ENCODE measurements around the gene TUBGCP3.
A peak's percentile ranks its signal among the peaks of the same experiment; 100 is the strongest.
"Not testable (repeated sequence)": the region's sequence is repeated elsewhere in the genome, so short reads cannot be mapped to it uniquely, and the experiment has no call there.

The TUBGCP3 gene, protein sequence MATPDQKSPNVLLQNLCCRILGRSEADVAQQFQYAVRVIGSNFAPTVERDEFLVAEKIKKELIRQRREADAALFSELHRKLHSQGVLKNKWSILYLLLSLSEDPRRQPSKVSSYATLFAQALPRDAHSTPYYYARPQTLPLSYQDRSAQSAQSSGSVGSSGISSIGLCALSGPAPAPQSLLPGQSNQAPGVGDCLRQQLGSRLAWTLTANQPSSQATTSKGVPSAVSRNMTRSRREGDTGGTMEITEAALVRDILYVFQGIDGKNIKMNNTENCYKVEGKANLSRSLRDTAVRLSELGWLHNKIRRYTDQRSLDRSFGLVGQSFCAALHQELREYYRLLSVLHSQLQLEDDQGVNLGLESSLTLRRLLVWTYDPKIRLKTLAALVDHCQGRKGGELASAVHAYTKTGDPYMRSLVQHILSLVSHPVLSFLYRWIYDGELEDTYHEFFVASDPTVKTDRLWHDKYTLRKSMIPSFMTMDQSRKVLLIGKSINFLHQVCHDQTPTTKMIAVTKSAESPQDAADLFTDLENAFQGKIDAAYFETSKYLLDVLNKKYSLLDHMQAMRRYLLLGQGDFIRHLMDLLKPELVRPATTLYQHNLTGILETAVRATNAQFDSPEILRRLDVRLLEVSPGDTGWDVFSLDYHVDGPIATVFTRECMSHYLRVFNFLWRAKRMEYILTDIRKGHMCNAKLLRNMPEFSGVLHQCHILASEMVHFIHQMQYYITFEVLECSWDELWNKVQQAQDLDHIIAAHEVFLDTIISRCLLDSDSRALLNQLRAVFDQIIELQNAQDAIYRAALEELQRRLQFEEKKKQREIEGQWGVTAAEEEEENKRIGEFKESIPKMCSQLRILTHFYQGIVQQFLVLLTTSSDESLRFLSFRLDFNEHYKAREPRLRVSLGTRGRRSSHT

GRCh38 chr13:112587764-112588489, at the start of gene TUBGCP3:
TUBGCP3 (minus strand) TSS chr13:112588153; CDS start chr13:112587980, 173 bp downstream.
- H3K9me3 Mint-ChIP-seq: peaks cover 4% of the 10 kb centered on the region
- H3K4me3 Mint-ChIP-seq: peak within 1 kb of the TSS; percentile 96
- H3K36me3 Mint-ChIP-seq (ENCODE audit: low read depth): peaks cover 2% of the 10 kb centered on the region
- H3K4me1 Mint-ChIP-seq (ENCODE audit: low read depth): peaks cover 25% of the 10 kb centered on the region
- H3K27me3 Mint-ChIP-seq (ENCODE audit: low read depth): no peaks in the 10 kb centered on the region
- peak within 1 kb of the TSS; percentile 90 for H3K27ac Mint-ChIP-seq

DNA sequence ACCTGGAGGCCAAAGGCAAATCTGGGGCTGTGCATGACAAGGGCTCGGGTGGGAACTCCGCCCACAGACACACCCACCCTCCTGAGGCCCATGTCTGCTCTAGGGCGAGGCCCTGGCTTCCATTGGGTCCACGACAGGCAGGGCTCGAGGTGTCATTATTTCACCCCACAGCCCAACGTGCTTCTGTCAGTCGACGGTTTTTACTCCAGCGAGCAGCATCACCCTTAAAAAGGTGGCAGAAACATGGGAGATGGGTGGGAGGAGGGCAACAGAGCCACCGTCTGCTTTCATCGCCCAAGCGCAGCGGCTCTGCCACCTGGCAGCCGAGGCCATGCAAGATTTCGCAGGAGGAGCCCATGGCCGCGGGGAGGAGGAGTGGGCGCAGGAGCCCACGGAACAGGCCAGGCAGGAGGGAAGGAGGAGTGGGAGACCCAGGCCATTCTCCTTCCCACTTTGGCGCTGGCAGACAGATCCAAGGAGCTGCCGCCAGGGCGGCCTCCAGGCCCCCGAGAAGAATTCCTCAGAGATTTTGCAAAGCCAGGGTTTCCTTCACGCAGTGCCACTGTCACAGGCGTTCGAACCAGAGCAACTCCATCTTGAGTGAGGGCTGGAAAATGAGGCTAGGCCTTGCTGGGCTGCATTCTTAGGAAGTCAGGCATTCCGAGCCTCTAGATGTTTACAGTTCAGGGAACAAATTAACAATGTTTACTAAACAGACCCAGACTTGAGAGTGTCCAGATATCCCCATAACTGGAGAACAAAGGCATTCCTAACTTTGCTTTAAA, 49.3 kb upstream of the TUBGCP3 start:
- Mint-ChIP-seq H3K36me3 (ENCODE audit: low read depth) (no peaks in the 10 kb centered on the region), H3K27ac (no peak overlapping the region), H3K9me3 (no peaks in the 10 kb centered on the region), H3K4me3 (no peak overlapping the region), H3K4me1 (ENCODE audit: low read depth) (peaks cover 10% of the 10 kb centered on the region), H3K27me3 (ENCODE audit: low read depth) (peaks cover 17% of the 10 kb centered on the region)

DNA sequence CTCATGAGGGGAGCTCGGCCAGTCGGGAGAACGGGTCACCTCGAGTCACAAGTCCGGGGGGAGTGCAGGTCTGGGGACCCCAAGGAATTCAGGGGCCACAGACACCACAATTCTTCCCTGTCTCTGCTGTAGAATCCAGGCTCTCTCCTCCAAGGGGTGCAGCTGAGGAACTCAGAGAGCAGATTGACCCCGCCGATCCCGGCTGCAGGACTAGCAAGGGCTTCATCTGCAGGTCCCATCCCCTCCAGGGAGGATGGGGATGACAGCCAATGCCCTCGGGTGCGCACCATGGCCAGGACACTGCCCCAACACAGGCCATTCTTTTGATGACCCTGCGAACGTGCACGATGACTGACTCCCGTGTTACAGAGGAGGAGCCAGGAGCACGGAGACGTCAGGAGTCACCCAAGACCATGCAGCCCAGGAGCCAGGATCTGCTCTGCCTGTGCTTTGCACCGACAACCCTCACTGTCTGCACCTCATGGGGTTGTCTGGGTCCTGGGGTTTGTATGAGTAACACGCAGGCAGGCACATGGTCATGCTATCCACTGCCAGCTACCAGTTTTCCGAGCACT, 48.5 kb upstream of the TUBGCP3 start:
- Mint-ChIP-seq H3K4me1 (ENCODE audit: low read depth) (peaks cover 10% of the 10 kb centered on the region), H3K36me3 (ENCODE audit: low read depth) (no peaks in the 10 kb centered on the region), H3K27me3 (ENCODE audit: low read depth) (peaks cover 17% of the 10 kb centered on the region), H3K27ac (no peak overlapping the region), H3K4me3 (no peak overlapping the region), H3K9me3 (no peaks in the 10 kb centered on the region)

DNA sequence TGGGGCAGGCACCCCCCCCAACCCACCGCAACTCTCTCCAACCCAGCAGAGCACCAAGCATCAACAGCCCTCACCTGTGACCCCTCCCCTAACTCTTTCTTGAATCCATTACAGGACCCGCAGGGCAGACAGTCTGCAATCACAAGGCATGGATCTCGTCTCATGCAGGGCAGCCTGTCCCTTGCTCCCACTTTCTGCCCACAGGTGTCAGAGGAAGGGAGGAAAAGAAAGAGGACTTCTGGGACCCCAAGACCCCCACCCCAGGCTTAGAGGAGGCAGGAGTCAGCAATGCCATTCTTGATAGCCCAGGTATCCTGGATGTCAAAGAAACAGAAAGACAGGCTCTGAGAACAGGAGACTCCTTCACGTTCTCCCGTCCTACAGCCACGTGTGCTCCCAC, 47.4 kb upstream of the TUBGCP3 start:
- peaks cover 7% of the 10 kb centered on the region for H3K4me1 Mint-ChIP-seq (ENCODE audit: low read depth)
- no peak overlapping the region for H3K27ac Mint-ChIP-seq
- H3K36me3 Mint-ChIP-seq (ENCODE audit: low read depth): no peaks in the 10 kb centered on the region
- H3K4me3 Mint-ChIP-seq: no peak overlapping the region
- H3K9me3 Mint-ChIP-seq: no peaks in the 10 kb centered on the region
- H3K27me3 Mint-ChIP-seq (ENCODE audit: low read depth): peaks cover 17% of the 10 kb centered on the region

- Mint-ChIP-seq H3K27ac (no peak overlapping the region), H3K9me3 (no peaks in the 10 kb centered on the region), H3K4me3 (no peak overlapping the region), H3K36me3 (ENCODE audit: low read depth) (no peaks in the 10 kb centered on the region), H3K27me3 (ENCODE audit: low read depth) (peaks cover 8% of the 10 kb centered on the region), H3K4me1 (ENCODE audit: low read depth) (peaks cover 7% of the 10 kb centered on the region)
Observed at GRCh38 chr13:112634102-112634501, 46.1 kb upstream of the TUBGCP3 start.

DNA sequence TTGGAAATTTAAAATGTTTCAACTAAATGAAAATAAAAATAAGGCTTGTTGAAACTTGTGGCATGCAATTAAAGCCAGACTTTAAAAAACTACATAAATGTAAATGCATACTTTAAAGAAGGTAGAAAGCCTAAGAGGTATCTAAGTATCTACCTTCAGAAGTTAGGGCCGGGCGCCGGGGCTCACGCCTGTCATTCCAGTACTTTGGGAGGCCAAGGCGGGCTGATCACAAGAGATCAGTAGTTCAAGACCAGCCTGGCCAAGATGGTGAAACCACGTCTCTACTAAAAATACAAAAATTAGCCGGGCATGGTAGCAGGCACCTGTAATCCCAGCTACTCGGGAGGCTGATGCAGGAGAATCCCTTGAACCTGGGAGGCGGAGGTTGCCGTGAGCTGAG, 42.3 kb upstream of the TUBGCP3 start:
- H3K27ac Mint-ChIP-seq; H3K9me3 Mint-ChIP-seq; H3K36me3 Mint-ChIP-seq (ENCODE audit: low read depth); H3K4me1 Mint-ChIP-seq (ENCODE audit: low read depth); H3K4me3 Mint-ChIP-seq; H3K27me3 Mint-ChIP-seq (ENCODE audit: low read depth): not testable (repeated sequence)

- Mint-ChIP-seq H3K36me3 (ENCODE audit: low read depth) (no peaks in the 10 kb centered on the region), H3K27ac (no peak overlapping the region), H3K4me1 (ENCODE audit: low read depth) (no peaks in the 10 kb centered on the region), H3K9me3 (no peaks in the 10 kb centered on the region), H3K27me3 (ENCODE audit: low read depth) (peaks cover 3% of the 10 kb centered on the region), H3K4me3 (no peak overlapping the region)
Observed at GRCh38 chr13:112629161-112629560, 41.2 kb upstream of the TUBGCP3 start.

DNA sequence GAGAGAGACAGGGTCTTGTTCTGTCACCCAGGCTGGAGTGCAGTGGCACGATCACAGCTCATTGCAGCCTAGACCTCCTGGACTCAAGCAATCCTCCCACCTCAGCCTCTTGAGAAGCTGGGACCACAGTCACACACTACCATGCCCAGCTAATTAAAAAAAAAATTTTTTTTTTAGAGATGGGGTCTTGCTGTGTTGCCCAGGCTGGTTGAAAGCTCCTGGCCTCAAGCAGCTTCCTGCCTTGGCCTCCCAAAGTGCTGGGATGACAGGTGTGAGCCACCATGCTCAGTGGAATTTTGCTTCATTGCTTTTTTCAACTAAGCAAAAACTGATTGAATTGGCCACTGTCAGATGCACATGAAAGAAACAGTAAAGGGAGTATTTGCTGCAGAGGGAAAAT, 39.7 kb upstream of the TUBGCP3 start:
- not testable (repeated sequence) for H3K27ac Mint-ChIP-seq; H3K27me3 Mint-ChIP-seq (ENCODE audit: low read depth); H3K4me3 Mint-ChIP-seq

DNA sequence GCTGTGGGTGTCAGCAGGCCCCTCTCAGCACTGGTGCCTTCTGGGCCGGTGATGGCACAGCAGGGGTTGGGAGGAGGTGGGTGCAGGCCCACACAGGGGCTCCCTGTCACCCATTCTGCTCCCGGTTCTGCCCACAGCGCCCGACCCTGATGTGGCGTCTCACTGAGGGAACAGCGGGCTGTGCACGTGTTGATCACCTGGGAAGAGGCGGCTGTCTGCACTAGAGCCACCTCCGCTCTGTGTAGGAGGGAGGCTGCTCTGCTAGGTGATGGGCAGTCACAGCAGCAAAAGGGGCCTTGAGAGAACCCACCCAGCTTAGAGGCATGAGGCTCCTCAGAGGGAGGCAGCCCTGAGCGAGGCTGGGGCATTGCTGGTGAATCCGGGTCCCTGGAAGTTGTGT, 39.2 kb upstream of the TUBGCP3 start:
- no peaks in the 10 kb centered on the region for H3K4me1 Mint-ChIP-seq (ENCODE audit: low read depth)
- no peak overlapping the region for H3K4me3 Mint-ChIP-seq
- no peaks in the 10 kb centered on the region for H3K36me3 Mint-ChIP-seq (ENCODE audit: low read depth)
- no peak overlapping the region for H3K27ac Mint-ChIP-seq
- H3K27me3 Mint-ChIP-seq (ENCODE audit: low read depth): peaks cover 3% of the 10 kb centered on the region
- no peaks in the 10 kb centered on the region for H3K9me3 Mint-ChIP-seq

More for the DNA sequence above, 39.7 kb upstream of the TUBGCP3 start:
- H3K4me1 Mint-ChIP-seq (ENCODE audit: low read depth); H3K36me3 Mint-ChIP-seq (ENCODE audit: low read depth); H3K9me3 Mint-ChIP-seq: not testable (repeated sequence)

GRCh38 chr13:112626761-112627160, 38.8 kb upstream of the TUBGCP3 start:
- Mint-ChIP-seq H3K9me3 (no peaks in the 10 kb centered on the region), H3K27ac (no peak overlapping the region), H3K4me1 (ENCODE audit: low read depth) (no peaks in the 10 kb centered on the region), H3K4me3 (no peak overlapping the region), H3K27me3 (ENCODE audit: low read depth) (peaks cover 3% of the 10 kb centered on the region), H3K36me3 (ENCODE audit: low read depth) (no peaks in the 10 kb centered on the region)

DNA sequence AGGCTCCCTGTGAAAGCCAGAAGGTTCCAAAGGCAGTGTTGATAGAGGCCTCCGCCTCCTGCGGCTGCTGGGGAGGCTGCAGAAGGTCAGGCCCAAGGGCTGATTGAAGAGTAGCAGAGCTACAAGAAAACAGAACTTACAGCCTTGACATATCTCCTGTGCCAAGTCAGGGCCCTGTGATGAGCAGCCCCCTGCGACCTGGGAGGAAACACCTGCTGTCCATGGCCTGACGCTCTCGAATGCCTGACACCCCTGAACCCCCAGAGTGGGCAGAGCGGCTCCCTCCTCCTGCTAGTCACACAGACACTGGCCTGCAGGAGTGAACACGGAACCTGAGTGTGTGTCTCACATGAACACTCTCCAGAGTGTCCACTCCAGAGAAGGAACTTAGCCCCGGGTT, 38.2 kb upstream of the TUBGCP3 start:
- no peaks in the 10 kb centered on the region for H3K9me3 Mint-ChIP-seq
- H3K27me3 Mint-ChIP-seq (ENCODE audit: low read depth): peaks cover 3% of the 10 kb centered on the region
- H3K36me3 Mint-ChIP-seq (ENCODE audit: low read depth): no peaks in the 10 kb centered on the region
- no peak overlapping the region for H3K4me3 Mint-ChIP-seq
- H3K4me1 Mint-ChIP-seq (ENCODE audit: low read depth): no peaks in the 10 kb centered on the region
- H3K27ac Mint-ChIP-seq: no peak overlapping the region

DNA sequence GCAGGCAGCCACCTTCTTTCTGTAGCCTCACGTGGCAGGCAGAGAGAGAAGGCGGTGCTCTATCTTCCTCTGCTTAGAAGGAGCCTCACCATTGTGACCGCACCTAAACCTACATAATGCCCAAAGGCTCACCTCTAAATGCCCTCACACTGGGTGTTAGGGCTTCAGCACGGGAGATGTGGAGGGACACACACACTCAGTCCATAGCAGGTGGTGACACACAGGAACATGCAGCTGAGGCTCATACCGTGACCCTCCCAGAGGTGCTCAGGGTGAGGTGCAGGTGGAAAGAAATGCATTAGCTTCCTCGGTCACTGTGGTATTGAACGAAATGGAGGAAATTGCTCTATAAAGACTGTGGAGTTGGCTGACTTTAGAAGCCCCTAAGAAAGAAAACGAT, 37.7 kb upstream of the TUBGCP3 start:
- Mint-ChIP-seq H3K9me3 (no peaks in the 10 kb centered on the region), H3K4me3 (no peak overlapping the region), H3K27ac (no peak overlapping the region), H3K36me3 (ENCODE audit: low read depth) (no peaks in the 10 kb centered on the region), H3K4me1 (ENCODE audit: low read depth) (no peaks in the 10 kb centered on the region), H3K27me3 (ENCODE audit: low read depth) (peaks cover 3% of the 10 kb centered on the region)

- no peaks in the 10 kb centered on the region for H3K9me3 Mint-ChIP-seq
- no peak overlapping the region for H3K27ac Mint-ChIP-seq
- no peak overlapping the region for H3K4me3 Mint-ChIP-seq
- no peaks in the 10 kb centered on the region for H3K4me1 Mint-ChIP-seq (ENCODE audit: low read depth)
- peaks cover 3% of the 10 kb centered on the region for H3K27me3 Mint-ChIP-seq (ENCODE audit: low read depth)
- H3K36me3 Mint-ChIP-seq (ENCODE audit: low read depth): no peaks in the 10 kb centered on the region
Observed at GRCh38 chr13:112624602-112625430, 36.9 kb upstream of the TUBGCP3 start.
